A549 (cell line): ENCODE measurements around the gene GGACT.

Source experiments
- CTCF ChIP-seq: fragments of >200 bp; sonication (Bioruptor Twin); formaldehyde crosslinking; IDR thresholded peaks from 3 replicates; pipeline ENCODE4 v1.5.1; 2016
- EHMT2 ChIP-seq: fragments of 200-600 bp; sonication (generic); IDR thresholded peaks from 2 replicates; pipeline ENCODE4 v1.6.1; 2016; ENCODE audit warnings: antibody characterized with exemption, low read depth, mild to moderate bottlenecking, moderate library complexity

- TF ChIP-seq EHMT2 = no peak
- no peak for TF ChIP-seq CTCF
Observed at GRCh38 chr13:100533588-100534041, 55.0 kb downstream of the GGACT start.
